ENCODE data around the gene PPP2R2D.

GRCh38 chr10:131920151-131920550 lies 19.3 kb downstream of the PPP2R2D start:
- no peak for TF ChIP-seq CTCF (IDR thresholded peaks at IDR 0.05)
- TF ChIP-seq POLR2A (IDR thresholded peaks at IDR 0.05), result no peak
- TF ChIP-seq EP300 (IDR thresholded peaks at IDR 0.05), result no peak
